Dermis microvascular lymphatic vessel endothelial cell (primary cell): ENCODE results near the gene TSPAN9. TPM values are rescaled to one million over a fixed set of nuclear protein-coding genes. Genes with fewer than 3 reads are reported as not detected.

ENCODE experiments used
- DNase-seq, 2 donors: peaks; one replicate each; pipeline versions ENCODE4 v3.0.0 to v3.0.0-alpha.2; 2010; ENCODE audit warnings: low read depth in 2 of 2
- total RNA-seq: library from RNA; depleted of rRNA; stranded (reverse); fragments of >200 nt; gene quantifications from 2 replicates; pipeline ENCODE4 v1.2.1, GENCODE V29; 2014

Gene TSPAN9
- total RNA-seq, 1 donor from 2014 or later = 68.3 TPM

- DNase-seq = peak in 1 of 2 donors; percentile 21
These were observed 448 bp downstream of the TSPAN9 start for GRCh38 chr12:3077572-3078081.

GRCh38 chr12:3078086-3078820 lies 1.1 kb downstream of the TSPAN9 start:
- DNase-seq = peak in 1 of 2 donors; percentile 38

GRCh38 chr12:3081091-3081490 lies 3.9 kb downstream of the TSPAN9 start:
- no peak for DNase-seq

GRCh38 chr12:3081886-3082285 lies 4.7 kb downstream of the TSPAN9 start:
- no peak for DNase-seq

GRCh38 chr12:3083241-3083920 lies 6.2 kb downstream of the TSPAN9 start:
- no peak for DNase-seq

- peak in 1 of 2 donors; percentile 42 for DNase-seq
These were observed 6.8 kb downstream of the TSPAN9 start for GRCh38 chr12:3083921-3084347.

GRCh38 chr12:3084742-3085141 lies 7.6 kb downstream of the TSPAN9 start:
- DNase-seq = no peak

- DNase-seq = no peak
These were observed 8.4 kb downstream of the TSPAN9 start for GRCh38 chr12:3085341-3086139.

- DNase-seq = peak; percentile 16 to 23
These were observed 9.0 kb downstream of the TSPAN9 start for GRCh38 chr12:3086211-3086610.

GRCh38 chr12:3086729-3087323 lies 9.6 kb downstream of the TSPAN9 start:
- no peak for DNase-seq

- no peak for DNase-seq
These were observed 10.8 kb downstream of the TSPAN9 start for GRCh38 chr12:3087758-3088650.

- DNase-seq = no peak
These were observed 12.4 kb downstream of the TSPAN9 start for GRCh38 chr12:3089588-3089987.

GRCh38 chr12:3090240-3091037 lies 13.3 kb downstream of the TSPAN9 start:
- DNase-seq = no peak

GRCh38 chr12:3091038-3091319 lies 13.8 kb downstream of the TSPAN9 start:
- no peak for DNase-seq

GRCh38 chr12:3091382-3092241 lies 14.4 kb downstream of the TSPAN9 start:
- no peak for DNase-seq

- DNase-seq = no peak
These were observed 15.6 kb downstream of the TSPAN9 start for GRCh38 chr12:3092764-3093163.

GRCh38 chr12:3097186-3097804 lies 20.1 kb downstream of the TSPAN9 start:
- DNase-seq = peak in 1 of 2 donors; percentile 91

GRCh38 chr12:3097836-3098235 lies 20.7 kb downstream of the TSPAN9 start:
- DNase-seq = no peak
